K562 (cell line): ENCODE results near the gene LAIR1. TPM values are rescaled to one million over a fixed set of nuclear protein-coding genes. Genes with fewer than 3 reads are reported as not detected.

Experiments used
- ATAC-seq: fragments of 200-7000 bp; cut with Tn5 transposase; 3 replicates; pipeline ENCODE4 v1.9.1; 2020; ENCODE audit warnings: moderate library complexity
- BruUV-seq: library from RNA; stranded (reverse); fragments of 400-500 nt; replicated peaks from 2 replicates; lab custom pipeline; 2021; lab: Mats Ljungman, UMichigan
- CTCF ChIA-PET: fragments of 300-600 bp; formaldehyde crosslinking; extraction: SDS; loops from one replicate; lab custom pipeline; 2021; ENCODE audit warnings: low intra/inter-chr PET ratio; lab: Yijun Ruan, JAX
- POLR2A ChIA-PET: fragments of 300-600, 350-650 bp; sonication (Branson Sonifier 250); formaldehyde crosslinking; extraction: SDS; loops from one replicate; lab custom pipeline; 2021; ENCODE audit warnings: antibody characterized with exemption, inconsistent platforms; lab: Yijun Ruan, JAX
- DNase-seq, 4 experiments: peaks; one replicate each; pipeline versions ENCODE4 v3.0.0 to v3.0.0-alpha.2; 2011 to 2018; ENCODE audit warnings: low spot score in 3 of 4, mixed read lengths in 3 of 4; ENCODE audit errors: extremely low read depth in 1 of 4
- FAIRE-seq: peaks from 2 replicates; lab custom pipeline; 2011; peaks lifted over from hg19 to GRCh38; lab: Jason Lieb, UNC
- H2AFZ ChIP-seq: 2 replicates; pipeline ENCODE4 v1.6.0; 2011; ENCODE audit warnings: low read depth, low read length, control low read depth, inconsistent platforms
- H3K27ac ChIP-seq: fragments of 200-600 bp; 3 replicates; pipeline ENCODE4 v1.8.0; 2011; ENCODE audit warnings: low read depth, mild to moderate bottlenecking, control low read depth, inconsistent platforms, low read length, moderate library complexity, mixed read lengths; ENCODE audit errors: extremely low read depth
- H3K27me3 ChIP-seq, 2 experiments: fragments of 300-600 bp in 1 of 2; 2 replicates in 1 of 2; 3 replicates in 1 of 2; pipeline versions ENCODE4 v1.6.0 to v1.8.0; 2011; ENCODE audit warnings: inconsistent platforms in 2 of 2, low read length in 2 of 2, mild to moderate bottlenecking in 1 of 2, mixed read lengths in 1 of 2, moderate library complexity in 1 of 2; ENCODE audit not compliant: control insufficient read depth in 2 of 2, insufficient read depth in 2 of 2
- H3K36me3 ChIP-seq: fragments of 300-600 bp; 3 replicates; pipeline ENCODE4 v1.8.0; 2011; ENCODE audit warnings: mild to moderate bottlenecking, low read length, inconsistent platforms; ENCODE audit not compliant: control insufficient read depth, insufficient read depth
- H3K4me1 ChIP-seq, 2 experiments: fragments of 200-600 bp in 1 of 2; replicated peaks in 1 of 2; 2 replicates in 1 of 2; 3 replicates in 1 of 2; pipeline versions ENCODE4 v1.5.1 to v1.8.0; 2011; ENCODE audit warnings: inconsistent platforms in 2 of 2, low read length in 2 of 2, mild to moderate bottlenecking in 1 of 2, mixed read lengths in 1 of 2, moderate library complexity in 1 of 2; ENCODE audit not compliant: control insufficient read depth in 2 of 2, insufficient read depth in 2 of 2
- H3K4me2 ChIP-seq: 2 replicates; pipeline ENCODE4 v1.6.1; 2011; ENCODE audit warnings: low read length, control low read depth, inconsistent platforms, mixed read lengths; ENCODE audit not compliant: insufficient read depth
- H3K4me3 ChIP-seq: fragments of 200-600 bp; sonication (generic), shearing (Covaris generic); 2 replicates; pipeline ENCODE4 v1.5.1; 2016; ENCODE audit warnings: control low read depth, inconsistent platforms
- H3K79me2 ChIP-seq: fragments of 200-600 bp; 3 replicates; pipeline ENCODE4 v1.8.0; 2011; ENCODE audit warnings: low read length, inconsistent platforms; ENCODE audit not compliant: control insufficient read depth, insufficient read depth
- H3K9ac ChIP-seq, 2 experiments: 2 replicates each; pipeline versions ENCODE4 v1.6.0 to v1.6.1; 2011; ENCODE audit warnings: low read depth in 2 of 2, low read length in 2 of 2, control low read depth in 1 of 2, inconsistent platforms in 1 of 2, mild to moderate bottlenecking in 1 of 2, mixed read lengths in 1 of 2; ENCODE audit not compliant: insufficient read depth in 1 of 2
- H3K9me1 ChIP-seq: one replicate; pipeline ENCODE4 v1.6.0; 2011; ENCODE audit warnings: inconsistent platforms, mild to moderate bottlenecking, low read length, moderate library complexity; ENCODE audit not compliant: control insufficient read depth, insufficient read depth
- H3K9me3 ChIP-seq: replicated peaks from 2 replicates; pipeline ENCODE4 v1.5.1; 2011; ENCODE audit warnings: low read depth, low read length, inconsistent platforms; ENCODE audit not compliant: control insufficient read depth, insufficient read depth
- H4K20me1 ChIP-seq: replicated peaks from 2 replicates; pipeline ENCODE4 v1.6.1; 2011; ENCODE audit warnings: low read length, inconsistent platforms, mixed read lengths; ENCODE audit not compliant: control insufficient read depth, insufficient read depth
- CTBP1 ChIP-seq: fragments of 450-650 bp; IDR thresholded peaks from 2 replicates; pipeline ENCODE4 v1.6.1; 2016; ENCODE audit warnings: borderline replicate concordance
- CTCF ChIP-seq, 3 experiments: IDR thresholded peaks in 2 of 3; conservative IDR thresholded peaks in 1 of 3; 2 replicates each; pipeline ENCODE4 v1.5.1; 2011 to 2012; ENCODE audit warnings: low read length in 3 of 3, mild to moderate bottlenecking in 3 of 3, control low read depth in 2 of 3, improper control_type of control experiment in 1 of 3, inconsistent platforms in 1 of 3, low read depth in 1 of 3, mixed read lengths in 1 of 3, moderate library complexity in 1 of 3; ENCODE audit not compliant: insufficient read depth in 2 of 3
- GTF2E2 ChIP-seq: fragments of 200-800 bp; sonication (Bioruptor generic); IDR thresholded peaks from 2 replicates; pipeline ENCODE4 v1.6.1; 2016; ENCODE audit warnings: missing genetic modification characterization, missing compliant biosample characterization
- POLR2AphosphoS2 ChIP-seq: IDR thresholded peaks from 2 replicates; pipeline ENCODE4 v1.6.1; 2012; ENCODE audit warnings: low read length, improper control_type of control experiment
- SMC3 ChIP-seq: conservative IDR thresholded peaks from 2 replicates; pipeline ENCODE4 v1.6.1; 2011; ENCODE audit warnings: low read depth, low read length, improper control_type of control experiment; ENCODE audit not compliant: insufficient read depth
- TBP ChIP-seq: optimal IDR thresholded peaks from 2 replicates; pipeline ENCODE3; 2011; ENCODE audit warnings: low read depth, low read length, improper control_type of control experiment
- ZFP36 ChIP-seq: fragments of 150-350 bp; IDR thresholded peaks from 2 replicates; pipeline ENCODE4 v1.6.1; 2018; ENCODE audit warnings: low read length, low read depth; ENCODE audit not compliant: partially characterized antibody
- ZNF224 ChIP-seq: sonication (generic); formaldehyde crosslinking; IDR thresholded peaks from 2 replicates; pipeline ENCODE4 v1.8.0; 2022; ENCODE audit warnings: mild to moderate bottlenecking, missing genetic modification reagents
- WGBS: fragments of 100-300 bp; shearing (Covaris generic); methylation state at CpG from one replicate; pipeline ENCODE4 v1.1.6; 2016; ENCODE audit warnings: low coverage, mixed read lengths; ENCODE audit not compliant: insufficient coverage; ENCODE audit errors: missing lambda C conversion rate; 5-methylcytosine and 5-hydroxymethylcytosine counted together
- in situ Hi-C: fragments of 300-500 bp; cut with MboI; formaldehyde crosslinking; loops from 4 replicates; pipeline ENCODE4 v1.15.0; 2018; ENCODE audit warnings: inconsistent platforms, mixed read lengths
- intact Hi-C: fragments of 100-400 bp; cut with micrococcal nuclease; formaldehyde crosslinking; loops from 2 replicates; pipeline ENCODE4 v1.14.2; 2022
- polyA plus RNA-seq, 8 experiments: library from polyadenylated mRNA; depleted of rRNA in 4 of 8; stranded (reverse) in 5 of 8; unstranded in 3 of 8; fragments of >200 nt; fragmentation: Nextera tagmentation in 2 of 8; fragmentation: Illumina TruSeq in 1 of 8; extraction: Ambion mirVana in 2 of 8; extraction: Trizol in 1 of 8; gene quantifications; 2 replicates each; pipeline versions ENCODE4 v1.2.1 to v1.2.3, GENCODE V29; 2011 to 2014; ENCODE audit warnings: inconsistent platforms in 1 of 8, missing spikeins in 1 of 8
- total RNA-seq, 7 experiments: library from RNA; depleted of rRNA in 6 of 7; stranded (reverse); fragments of >200 nt in 6 of 7; fragmentation: Illumina TruSeq in 2 of 7; extraction: Trizol in 2 of 7; gene quantifications; 2 replicates each; pipeline versions ENCODE4 v1.2.1 to v1.2.3, GENCODE V29; 2011 to 2021; ENCODE audit warnings: low replicate concordance in 1 of 7

The LAIR1 gene
- total and polyA plus RNA-seq, 9 of the 15 experiments (the other 6 are each of a cell fraction or from before 2014, with no cell fraction given) = 0.12 to 0.54 (median 0.24) TPM; not detected in 6

- Histone ChIP-seq H3K4me3 (no peak overlapping the region), H3K9me1 (no peaks in the 10 kb centered on the region), H3K9me3 (no peaks in the 10 kb centered on the region), H3K27me3 (peaks cover 8 to 50% of the 10 kb centered on the region in 2 experiments), H3K4me2 (no peak overlapping the region), H2AFZ (no peak overlapping the region), H3K27ac (no peak overlapping the region), H3K36me3 (no peaks in the 10 kb centered on the region), H3K4me1 (no peaks in the 10 kb centered on the region; a peak in 1 of 5 replicates), H3K9ac (no peak overlapping the region), H4K20me1 (peaks cover 3% of the 10 kb centered on the region; the same call in 1 of the 2 replicates), H3K79me2 (no peaks in the 10 kb centered on the region)
- in situ Hi-C loops (no loop called here), intact Hi-C loops (no loop called here)
- DNase-seq (no peak), ATAC-seq (no peak), FAIRE-seq (no peak)
- POLR2A ChIA-PET = interaction anchor here (0.9 kb wide), 1 partner anchor 12 kb away, joined by 3 read pairs; no protein-coding TSS in a partner anchor
- TF ChIP-seq CTCF (IDR thresholded peaks at IDR 0.05 in 2 of 3, conservative IDR thresholded peaks at IDR 0.05 in 1 of 3; ENCODE audit: insufficient read depth in 2 of 3, low read depth in 1 of 3, low read length in 3 of 3) (no peak), TBP (no peak), POLR2AphosphoS2 (no peak), SMC3 (no peak), ZFP36 (no peak), GTF2E2 (no peak), ZNF224 (no peak), CTBP1 (no peak)
- BruUV-seq = no TSS peak
- 6% methylated on average over 21 of the region's 34 CpGs for WGBS
- CTCF ChIA-PET = no interaction called here
These were observed 27.6 kb downstream of the LAIR1 start for GRCh38 chr19:54336893-54337857.
